HL-60/S4 treated with retinoic acid at 250 ng/mL for 4 days and 3 days (cell line): ENCODE data around the gene LRRC37B.
"Not testable (repeated sequence)": the region's sequence is repeated elsewhere in the genome, so short reads cannot be mapped to it uniquely, and the experiment has no call there.

ENCODE experiments used
- in situ Hi-C: fragments of 300-500 bp; cut with MboI; formaldehyde crosslinking; loops from 2 replicates; pipeline ENCODE4 v1.7.0; 2022; ENCODE audit warnings: low sequenced_read_pairs

LRRC37B gene

GRCh38 chr17:32006957-32007462 lies at the start of gene LRRC37B:
Gene LRRC37B (plus strand): TSS chr17:32007383. CDS start chr17:32021393, 14,010 bp downstream.
- in situ Hi-C loops: loop anchor here (25.0 kb wide), 1 partner anchor 330 kb away; the partner anchor contains the start of gene C17orf75

GRCh38 chr17:31964131-31964530 lies 43.1 kb upstream of the LRRC37B start:
- in situ Hi-C loops: loop anchor here (5.0 kb wide), 1 partner anchor 1207 kb away; no protein-coding TSS in a partner anchor

- in situ Hi-C loops: no loop called here
Measured at GRCh38 chr17:31967648-31968047, 39.5 kb upstream of the LRRC37B start.

GRCh38 chr17:31970416-31970815 lies 36.8 kb upstream of the LRRC37B start:
- in situ Hi-C loops: not testable (repeated sequence)

GRCh38 chr17:31974269-31975071 lies 32.7 kb upstream of the LRRC37B start:
- in situ Hi-C loops: not testable (repeated sequence)

GRCh38 chr17:31975391-31975790 lies 31.8 kb upstream of the LRRC37B start:
- in situ Hi-C loops: not testable (repeated sequence)

GRCh38 chr17:31991821-31992220 lies 15.4 kb upstream of the LRRC37B start:
- in situ Hi-C loops: not testable (repeated sequence)

- in situ Hi-C loops: no loop called here
Measured at GRCh38 chr17:31997005-31997404, 10.2 kb upstream of the LRRC37B start.

- in situ Hi-C loops: loop anchor here (25.0 kb wide), 1 partner anchor 330 kb away; the partner anchor contains the start of gene C17orf75
Measured at GRCh38 chr17:32007463-32008298, 498 bp downstream of the LRRC37B start.

- in situ Hi-C loops: loop anchor here (25.0 kb wide), 1 partner anchor 328 kb away; the partner anchor contains the start of gene C17orf75
Measured at GRCh38 chr17:32009262-32009542, 2.0 kb downstream of the LRRC37B start.

- in situ Hi-C loops: loop anchor here (25.0 kb wide), 1 partner anchor 327 kb away; the partner anchor contains the start of gene C17orf75
Measured at GRCh38 chr17:32010114-32010513, 2.9 kb downstream of the LRRC37B start.

- in situ Hi-C loops: loop anchor here (25.0 kb wide), 1 partner anchor 322 kb away; the partner anchor contains the start of gene C17orf75
Measured at GRCh38 chr17:32015245-32016013, 8.2 kb downstream of the LRRC37B start.

GRCh38 chr17:32016231-32016630 lies 9.0 kb downstream of the LRRC37B start:
- in situ Hi-C loops: loop anchor here (25.0 kb wide), 1 partner anchor 321 kb away; the partner anchor contains the start of gene C17orf75

- in situ Hi-C loops: loop anchor here (25.0 kb wide), 1 partner anchor 318 kb away; the partner anchor contains the start of gene C17orf75
Measured at GRCh38 chr17:32019228-32019627, 12.0 kb downstream of the LRRC37B start.

GRCh38 chr17:32020943-32021614 lies 13.9 kb downstream of the LRRC37B start:
- in situ Hi-C loops: loop anchor here (25.0 kb wide), 1 partner anchor 316 kb away; the partner anchor contains the start of gene C17orf75

GRCh38 chr17:32021615-32021955 lies 14.4 kb downstream of the LRRC37B start:
- in situ Hi-C loops: loop anchor here (25.0 kb wide), 1 partner anchor 316 kb away; the partner anchor contains the start of gene C17orf75

- in situ Hi-C loops: loop anchor here (25.0 kb wide), 1 partner anchor 315 kb away; the partner anchor contains the start of gene C17orf75
Measured at GRCh38 chr17:32022554-32022953, 15.4 kb downstream of the LRRC37B start.

- in situ Hi-C loops: not testable (repeated sequence)
Measured at GRCh38 chr17:32027271-32027670, 20.1 kb downstream of the LRRC37B start.

- in situ Hi-C loops: no loop called here
Measured at GRCh38 chr17:32033223-32033622, 26.0 kb downstream of the LRRC37B start.

- in situ Hi-C loops: not testable (repeated sequence)
Measured at GRCh38 chr17:32033812-32034211, 26.6 kb downstream of the LRRC37B start.
